Inflammatory macrophage treated with lipopolysaccharide for 1 hour (primary cell): ENCODE measurements around the gene RNF182.

Source experiments
- DNase-seq, 2 donors: peaks; one replicate each; pipeline ENCODE4 v3.0.0-alpha.2; 2020 to 2022

RNF182 gene, protein sequence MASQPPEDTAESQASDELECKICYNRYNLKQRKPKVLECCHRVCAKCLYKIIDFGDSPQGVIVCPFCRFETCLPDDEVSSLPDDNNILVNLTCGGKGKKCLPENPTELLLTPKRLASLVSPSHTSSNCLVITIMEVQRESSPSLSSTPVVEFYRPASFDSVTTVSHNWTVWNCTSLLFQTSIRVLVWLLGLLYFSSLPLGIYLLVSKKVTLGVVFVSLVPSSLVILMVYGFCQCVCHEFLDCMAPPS

DNA sequence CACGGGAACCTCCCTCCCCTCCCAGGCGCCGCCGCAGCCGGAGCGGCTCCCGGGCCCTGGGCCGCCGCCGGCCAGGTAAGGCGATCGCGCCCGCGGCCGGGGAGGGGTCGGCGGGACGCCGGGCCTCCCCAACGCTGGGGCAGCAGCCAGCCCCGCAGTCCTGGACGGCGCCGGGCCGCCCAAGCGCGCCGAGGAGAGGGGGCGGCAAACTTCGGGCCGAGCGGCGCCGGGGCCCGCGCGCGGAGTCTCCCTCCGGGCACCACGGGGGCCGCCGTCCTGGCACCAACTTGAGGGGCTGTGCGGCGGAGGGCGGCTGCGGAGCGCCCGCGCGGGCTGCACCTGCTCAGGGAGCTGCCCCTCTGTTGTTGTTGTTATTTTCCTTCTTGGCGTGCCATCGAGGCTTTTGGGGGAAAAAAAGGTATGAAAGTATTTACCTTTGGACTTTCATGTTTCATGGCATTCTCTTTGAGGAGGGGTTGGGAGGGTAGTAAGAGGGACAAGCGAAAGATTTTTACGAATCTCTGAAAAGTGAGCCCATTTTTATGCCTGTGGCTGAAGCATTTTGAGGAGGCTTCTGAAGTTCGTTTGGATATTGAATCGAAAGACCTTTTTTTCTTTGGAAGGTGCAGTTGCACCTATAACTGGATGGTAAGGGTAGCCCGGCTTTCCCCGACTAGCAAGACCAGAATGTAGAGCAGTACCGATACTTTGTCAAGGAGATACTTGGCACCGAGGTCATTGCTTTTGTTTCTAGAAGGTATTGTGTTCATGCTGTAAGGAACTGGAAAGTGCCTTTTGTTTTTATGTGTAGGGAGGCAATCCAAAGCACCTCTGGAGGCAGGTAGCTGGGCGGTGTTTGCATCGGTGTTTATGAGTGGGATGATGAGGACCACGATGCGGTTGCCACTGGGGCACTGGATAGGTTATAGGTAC is at the start of gene RNF182:
TSS of gene RNF182 (plus strand) at position 4 of the 933 bp plus-strand sequence. CDS start 52,168 bp downstream, outside the sequence.
- no peak for DNase-seq

DNA sequence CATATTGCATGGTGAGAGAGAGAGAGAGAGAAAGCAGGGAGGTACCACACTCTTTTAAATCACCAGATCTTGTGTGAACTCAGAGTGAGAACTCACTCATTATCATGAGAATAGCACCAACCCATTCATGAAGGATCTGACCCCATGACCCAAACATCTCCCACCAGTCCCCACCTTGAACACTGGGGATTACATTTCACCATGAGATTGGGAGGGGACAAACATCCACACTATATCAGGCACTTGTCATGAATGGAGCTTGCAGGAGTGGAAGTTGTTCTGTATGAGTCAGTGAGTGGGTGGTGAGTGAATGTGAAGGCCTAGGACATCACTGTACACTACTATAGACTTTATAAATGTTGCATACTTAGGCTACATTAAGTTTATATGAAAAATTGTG is 47.7 kb upstream of the RNF182 start:
- DNase-seq = peak; percentile 56 to 79

- peak; percentile 60 to 66 for DNase-seq
These were observed 44.6 kb upstream of the RNF182 start for GRCh38 chr6:13880061-13880663.

GRCh38 chr6:13881621-13882165 is 43.1 kb upstream of the RNF182 start:
- DNase-seq = no peak

DNA sequence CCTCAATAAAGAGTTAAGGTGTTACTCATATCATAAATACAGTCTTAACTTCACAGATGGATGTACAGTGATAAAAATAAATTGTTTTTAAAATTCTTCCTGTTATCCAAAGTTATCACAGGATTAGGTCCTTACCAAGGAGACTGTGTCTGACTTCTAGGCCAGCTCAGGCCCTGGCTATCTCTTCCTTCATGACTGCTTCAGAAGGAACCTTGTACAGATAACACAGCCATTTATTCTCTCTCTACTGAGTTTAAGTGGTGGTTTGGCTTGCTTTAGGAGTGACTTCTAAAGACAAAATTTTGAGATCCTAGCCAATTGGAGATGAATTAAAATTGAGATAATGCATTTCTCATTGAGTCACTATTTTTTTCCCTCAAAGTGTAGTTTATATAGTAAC is 40.8 kb upstream of the RNF182 start:
- DNase-seq = no peak

DNA sequence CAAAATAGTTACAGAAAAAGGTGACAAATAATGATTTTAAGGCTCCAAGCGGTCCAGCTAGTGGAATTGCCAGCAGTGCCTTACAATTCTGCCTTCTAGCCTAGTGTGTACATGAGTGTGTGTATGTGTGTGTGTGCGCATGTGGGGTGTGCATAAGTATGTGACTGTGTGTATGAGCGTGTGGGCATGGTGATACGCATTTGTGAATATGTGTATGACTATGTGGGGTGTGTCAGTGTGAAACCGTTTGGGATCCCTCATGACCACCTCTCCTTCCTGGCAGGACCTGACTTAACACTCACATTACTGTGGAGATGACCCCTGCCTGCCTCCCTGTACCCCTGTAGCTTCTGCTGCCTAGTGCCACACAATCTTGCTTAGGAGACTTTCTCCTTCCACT is 40.4 kb upstream of the RNF182 start:
- DNase-seq = no peak

GRCh38 chr6:13885601-13886000 is 39.2 kb upstream of the RNF182 start:
- no peak for DNase-seq

- no peak for DNase-seq
These were observed 37.8 kb upstream of the RNF182 start for GRCh38 chr6:13886949-13887348.

DNA sequence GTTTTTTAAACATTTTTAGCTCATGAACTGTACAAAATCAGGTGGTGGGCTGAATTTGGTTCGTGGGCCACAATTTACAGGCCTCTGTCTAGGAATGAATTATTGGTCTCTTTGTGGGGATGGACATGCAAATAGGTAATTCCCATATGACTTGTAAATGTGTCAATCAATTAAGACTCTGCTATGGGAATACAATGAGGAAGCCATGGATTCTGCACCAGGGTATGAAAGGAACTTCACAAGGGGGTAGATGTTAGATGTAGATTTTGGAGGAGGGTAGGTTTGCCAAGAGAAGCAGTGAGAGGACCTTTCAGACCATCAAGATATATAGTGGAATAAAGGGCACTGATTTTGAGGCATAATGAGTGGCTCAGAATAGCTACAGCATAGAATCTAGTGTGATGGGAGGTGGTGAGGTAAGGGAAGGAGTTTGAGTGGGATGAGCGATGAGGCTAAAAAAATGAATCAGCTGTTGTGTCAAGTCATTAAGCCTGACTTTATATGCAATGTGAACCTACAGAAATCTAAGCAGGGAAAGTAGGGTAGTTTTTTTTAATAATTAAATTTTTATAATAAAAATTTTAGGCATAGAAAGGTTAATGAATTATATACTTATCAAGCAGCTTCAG is 32.6 kb upstream of the RNF182 start:
- no peak for DNase-seq

DNA sequence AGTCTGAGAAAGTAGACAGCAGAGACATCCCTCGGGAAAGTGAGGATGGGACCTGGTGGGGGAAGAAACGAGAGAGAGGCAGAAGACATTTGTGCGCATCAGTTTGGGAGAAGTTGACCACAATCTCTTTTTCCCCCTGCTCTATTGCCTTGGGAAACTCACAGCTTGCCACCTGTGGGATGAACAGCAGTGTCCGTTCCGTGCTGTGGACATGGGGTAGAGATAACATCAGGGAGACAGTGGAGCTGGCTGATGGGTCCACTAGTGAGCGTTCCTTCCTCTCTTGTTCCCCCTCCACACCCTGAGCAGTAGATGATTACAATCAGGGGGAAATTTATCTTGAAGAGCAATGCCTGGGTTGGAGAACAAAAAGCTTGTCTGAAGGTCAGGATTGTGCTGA is 21.8 kb upstream of the RNF182 start:
- DNase-seq = no peak

- DNase-seq = no peak
These were observed 21.4 kb upstream of the RNF182 start for GRCh38 chr6:13903364-13903763.

GRCh38 chr6:13907001-13907350 is 17.8 kb upstream of the RNF182 start:
- no peak for DNase-seq

- no peak for DNase-seq
These were observed 17.0 kb upstream of the RNF182 start for GRCh38 chr6:13907614-13908215.

DNA sequence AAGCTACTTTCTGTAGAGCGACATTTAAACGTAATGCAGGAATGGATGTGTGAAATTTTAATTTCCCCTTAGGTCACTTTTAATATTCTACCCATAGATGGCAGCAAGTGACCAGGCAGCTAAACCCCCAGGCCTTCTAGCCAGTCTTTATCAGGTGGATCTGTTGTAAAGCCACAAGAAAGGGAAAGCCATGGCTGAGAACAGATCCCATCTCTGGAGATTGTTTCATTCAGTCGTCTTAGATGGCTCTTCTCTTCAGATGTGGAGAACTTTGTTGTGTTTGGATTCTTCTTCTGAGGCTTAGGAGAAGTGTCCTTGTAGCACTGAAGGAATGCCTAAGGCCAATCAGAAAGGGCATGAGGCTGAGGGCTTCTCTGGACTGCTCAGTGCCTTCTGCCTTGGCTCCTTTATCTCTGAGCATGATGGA is 15.8 kb upstream of the RNF182 start:
- DNase-seq = peak; percentile 33 to 76

DNA sequence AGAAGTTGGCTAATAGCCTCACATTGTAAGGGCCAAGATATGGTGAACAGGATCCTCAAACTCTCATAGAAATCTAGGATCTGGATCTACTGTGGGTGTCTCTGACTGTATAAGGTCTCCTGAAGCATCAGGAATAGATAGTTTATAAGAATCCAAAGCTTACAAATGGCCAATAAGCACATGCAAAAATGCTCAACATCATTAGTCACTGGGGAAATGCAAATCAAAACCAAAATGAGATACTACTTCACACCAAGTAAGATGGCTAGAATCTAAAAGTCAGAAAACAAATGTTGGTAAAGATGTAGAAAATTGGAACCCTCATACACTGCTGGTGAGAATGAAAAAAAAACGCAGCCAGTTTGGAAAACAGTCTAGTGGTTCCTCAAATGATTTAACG is 14.3 kb upstream of the RNF182 start:
- no peak for DNase-seq

GRCh38 chr6:13911337-13911736 is 13.4 kb upstream of the RNF182 start:
- no peak for DNase-seq

DNA sequence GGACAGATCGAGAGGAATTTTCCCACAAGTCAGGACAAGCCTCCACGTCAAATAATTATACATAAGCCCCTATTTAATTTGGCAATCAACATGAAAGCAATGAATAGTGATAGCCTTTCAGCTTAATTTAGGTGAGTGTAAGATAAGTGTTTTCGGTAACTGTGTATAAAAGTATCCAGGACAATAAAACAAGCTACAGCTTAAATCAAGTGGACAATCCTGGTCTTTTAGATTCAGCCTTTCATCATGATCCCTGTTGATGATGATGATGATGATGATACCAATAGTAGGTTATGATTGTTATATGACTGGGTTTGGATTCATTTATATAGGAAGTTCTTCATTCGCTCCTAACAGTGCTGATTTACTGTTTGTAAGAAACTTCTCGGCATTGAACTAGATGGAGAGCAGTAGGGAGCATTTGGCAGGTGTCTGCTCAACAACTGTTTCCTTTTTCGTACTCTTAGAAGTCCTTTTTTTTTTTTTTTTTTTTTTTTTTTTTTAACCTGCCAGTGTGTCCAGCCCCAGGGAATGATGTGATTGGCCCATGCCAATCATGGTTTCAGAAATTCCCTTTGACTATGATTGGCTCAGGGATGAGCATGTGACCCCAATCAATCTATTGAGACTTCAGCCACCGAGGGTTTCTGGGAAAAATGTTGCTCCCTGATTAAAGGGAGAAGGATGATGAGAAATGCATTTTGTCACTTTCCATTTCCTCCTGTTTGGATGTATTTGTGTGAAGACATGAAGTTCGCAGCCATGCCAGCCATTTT is 11.3 kb upstream of the RNF182 start:
- no peak for DNase-seq

GRCh38 chr6:13914351-13914750 is 10.4 kb upstream of the RNF182 start:
- no peak for DNase-seq

GRCh38 chr6:13915561-13916229 is 9.1 kb upstream of the RNF182 start:
- no peak for DNase-seq

- no peak for DNase-seq
These were observed 8.4 kb upstream of the RNF182 start for GRCh38 chr6:13916230-13916944.

DNA sequence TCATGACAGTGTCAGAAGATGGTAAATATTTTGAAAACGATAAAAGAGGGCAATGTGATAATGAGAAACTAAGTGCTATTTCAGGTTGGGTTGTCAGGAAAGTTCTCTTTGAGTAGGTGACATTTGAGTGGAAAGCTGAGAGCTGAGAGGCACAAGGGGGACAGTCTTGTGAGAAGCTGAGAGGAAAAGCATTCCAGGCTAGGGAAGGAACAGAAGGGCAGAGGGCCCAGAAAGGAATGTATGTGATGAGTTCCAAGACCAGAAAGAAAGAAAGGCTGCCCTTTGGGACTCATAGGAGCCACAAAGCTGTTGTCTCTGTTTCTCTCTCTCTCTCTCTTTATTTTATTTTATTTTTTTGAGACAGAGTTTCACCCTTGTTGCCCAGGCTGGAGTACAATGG is 7.6 kb upstream of the RNF182 start:
- no peak for DNase-seq
